ENCODE data around the gene SIGLEC15. TPM values are rescaled to one million over a fixed set of nuclear protein-coding genes. Genes with fewer than 3 reads are reported as not detected.
"Not testable (repeated sequence)": the region's sequence is repeated elsewhere in the genome, so short reads cannot be mapped to it uniquely, and the experiment has no call there.

Gene SIGLEC15
- total RNA-seq, 2 donors from 2014 or later, result 0.26 to 2.0 TPM

GRCh38 chr18:45847119-45847518 is 21.6 kb downstream of the SIGLEC15 start:
- intact Hi-C loops (cut with DNase I), result loop anchor here (10.0 kb wide), 2 partner anchors 132 to 162 kb away; no protein-coding TSS in a partner anchor
- no peak for TF ChIP-seq CTCF (IDR thresholded peaks at IDR 0.05)
- TF ChIP-seq POLR2A (IDR thresholded peaks at IDR 0.05), result no peak
- WGBS, 2 donors, result 52 to 67% methylated on average over 3 of the region's 3 CpGs

GRCh38 chr18:45848643-45849042 is 23.2 kb downstream of the SIGLEC15 start:
- intact Hi-C loops (cut with DNase I), result loop anchor here (10.0 kb wide), 2 partner anchors 134 to 164 kb away; no protein-coding TSS in a partner anchor
- not testable (repeated sequence) for H3K36me3 ChIP-seq (replicated peaks in 1 of 2; ENCODE audit: insufficient read depth in 1 of 2, low read depth in 2 of 2); H3K9me3 ChIP-seq; H3K27ac ChIP-seq; ATAC-seq; H3K4me1 ChIP-seq; H3K27me3 ChIP-seq; DNase-seq; H3K4me3 ChIP-seq
- WGBS, 2 donors, result 93 to 94% methylated on average over 13 of the region's 13 CpGs

More at GRCh38 chr18:45847119-45847518, 21.6 kb downstream of the SIGLEC15 start:
- ATAC-seq, result no peak
- H3K27me3 ChIP-seq, result no peaks in the 10 kb centered on the region
- DNase-seq, result no peak
- H3K4me3 ChIP-seq, result no peak overlapping the region
- no peak overlapping the region for H3K27ac ChIP-seq
- no peaks in the 10 kb centered on the region for H3K4me1 ChIP-seq
- no peaks in the 10 kb centered on the region for H3K9me3 ChIP-seq
- peaks cover 0 to under 1% of the 10 kb centered on the region in 2 donors for H3K36me3 ChIP-seq (replicated peaks in 1 of 2; ENCODE audit: insufficient read depth in 1 of 2, low read depth in 2 of 2)

GRCh38 chr18:45849529-45849928 is 24.1 kb downstream of the SIGLEC15 start:
- DNase-seq (no peak), ATAC-seq (no peak)
- intact Hi-C loops (cut with DNase I), result loop anchor here (10.0 kb wide), 2 partner anchors 135 to 165 kb away; no protein-coding TSS in a partner anchor
- H3K27me3 ChIP-seq, result no peaks in the 10 kb centered on the region
- TF ChIP-seq CTCF (IDR thresholded peaks at IDR 0.05) (no peak), POLR2A (IDR thresholded peaks at IDR 0.05) (no peak)
- no peak overlapping the region for H3K27ac ChIP-seq
- WGBS, 2 donors, result 87 to 92% methylated on average over 7 of the region's 7 CpGs
- no peaks in the 10 kb centered on the region for H3K9me3 ChIP-seq
- H3K4me1 ChIP-seq, result no peaks in the 10 kb centered on the region
- H3K36me3 ChIP-seq (replicated peaks in 1 of 2; ENCODE audit: insufficient read depth in 1 of 2, low read depth in 2 of 2), result peaks cover 0 to 8% of the 10 kb centered on the region in 2 donors
- no peak overlapping the region for H3K4me3 ChIP-seq

GRCh38 chr18:45850021-45850420 is 24.5 kb downstream of the SIGLEC15 start:
- intact Hi-C loops (cut with DNase I), result no loop called here
- no peaks in the 10 kb centered on the region for H3K9me3 ChIP-seq
- no peak for DNase-seq
- ATAC-seq, result peak; percentile 42
- H3K27me3 ChIP-seq, result no peaks in the 10 kb centered on the region
- no peak overlapping the region for H3K4me3 ChIP-seq
- peak in 2 of 7 experiments; percentile 20 to 22 for TF ChIP-seq CTCF (IDR thresholded peaks at IDR 0.05)
- TF ChIP-seq POLR2A (IDR thresholded peaks at IDR 0.05), result no peak
- peaks cover 0 to 8% of the 10 kb centered on the region in 2 donors for H3K36me3 ChIP-seq (replicated peaks in 1 of 2; ENCODE audit: insufficient read depth in 1 of 2, low read depth in 2 of 2)
- 74 to 79% methylated on average over 10 of the region's 10 CpGs for WGBS, 2 donors
- H3K27ac ChIP-seq, result no peak overlapping the region
- H3K4me1 ChIP-seq, result no peaks in the 10 kb centered on the region

GRCh38 chr18:45851161-45851925 is 25.9 kb downstream of the SIGLEC15 start:
- H3K27me3 ChIP-seq, result no peaks in the 10 kb centered on the region
- H3K4me1 ChIP-seq, result no peaks in the 10 kb centered on the region
- H3K36me3 ChIP-seq (replicated peaks in 1 of 2; ENCODE audit: insufficient read depth in 1 of 2, low read depth in 2 of 2), result peaks cover 0 to 13% of the 10 kb centered on the region in 2 donors
- no peak overlapping the region for H3K4me3 ChIP-seq
- H3K27ac ChIP-seq, result no peak overlapping the region
- H3K9me3 ChIP-seq, result no peaks in the 10 kb centered on the region
- TF ChIP-seq CTCF (IDR thresholded peaks at IDR 0.05) (no peak), POLR2A (IDR thresholded peaks at IDR 0.05) (no peak)
- no peak for DNase-seq
- intact Hi-C loops (cut with DNase I), result no loop called here
- 69 to 79% methylated on average over 10 of the region's 10 CpGs for WGBS, 2 donors
- no peak for ATAC-seq
